Astrocyte (in vitro differentiated cells and primary cell): ENCODE data around the gene ANXA2. TPM values are rescaled to one million over a fixed set of nuclear protein-coding genes. Genes with fewer than 3 reads are reported as not detected.

Source experiments
- DNase-seq: peaks from one replicate; pipeline ENCODE4 v3.0.0-alpha.2; 2010; ENCODE audit warnings: low read depth
- FAIRE-seq: peaks from 2 replicates; lab custom pipeline; 2011; peaks lifted over from hg19 to GRCh38; lab: Jason Lieb, UNC
- H2AFZ ChIP-seq: 2 replicates; pipeline ENCODE4 v1.6.0; 2012; ENCODE audit warnings: low read depth, low read length, inconsistent platforms
- H3K27ac ChIP-seq: 2 replicates; pipeline ENCODE4 v1.5.1; 2011; ENCODE audit warnings: low read depth, low read length, inconsistent platforms
- H3K27me3 ChIP-seq: 2 replicates; pipeline ENCODE4 v1.6.0; 2011; ENCODE audit warnings: low read length, inconsistent platforms; ENCODE audit not compliant: insufficient read depth
- H3K36me3 ChIP-seq: 2 replicates; pipeline ENCODE4 v1.5.1; 2011; ENCODE audit warnings: low read length, inconsistent platforms; ENCODE audit not compliant: insufficient read depth
- H3K4me1 ChIP-seq: 2 replicates; pipeline ENCODE4 v1.5.1; 2011; ENCODE audit warnings: low read length, inconsistent platforms; ENCODE audit not compliant: insufficient read depth
- H3K4me2 ChIP-seq: 2 replicates; pipeline ENCODE4 v1.6.0; 2012; ENCODE audit warnings: low read length, inconsistent platforms
- H3K4me3 ChIP-seq: 2 replicates; pipeline ENCODE4 v1.5.1; 2011; ENCODE audit warnings: low read depth, mild to moderate bottlenecking, low read length, inconsistent platforms; ENCODE audit not compliant: insufficient read depth
- H3K79me2 ChIP-seq: 2 replicates; pipeline ENCODE4 v1.6.0; 2012; ENCODE audit warnings: mild to moderate bottlenecking, low read length, inconsistent platforms; ENCODE audit not compliant: insufficient read depth
- H3K9ac ChIP-seq: 2 replicates; pipeline ENCODE4 v1.6.0; 2012; ENCODE audit warnings: mild to moderate bottlenecking, low read length, inconsistent platforms
- H3K9me3 ChIP-seq: 2 replicates; pipeline ENCODE4 v1.5.1; 2012; ENCODE audit warnings: low read depth, mild to moderate bottlenecking, low read length, inconsistent platforms; ENCODE audit not compliant: insufficient read depth
- H4K20me1 ChIP-seq: 2 replicates; pipeline ENCODE4 v1.6.0; 2012; ENCODE audit warnings: low read length, inconsistent platforms; ENCODE audit not compliant: insufficient read depth
- H3K27ac Mint-ChIP-seq: one replicate; pipeline ENCODE4 v1.8.0; 2021; ENCODE audit warnings: mild to moderate bottlenecking, mixed read lengths; ENCODE audit not compliant: unreplicated experiment
- H3K27me3 Mint-ChIP-seq: one replicate; pipeline ENCODE4 v1.8.0; 2021; ENCODE audit warnings: low read depth, mixed read lengths; ENCODE audit not compliant: unreplicated experiment
- H3K36me3 Mint-ChIP-seq: one replicate; pipeline ENCODE4 v1.8.0; 2021; ENCODE audit warnings: low read depth, mixed read lengths; ENCODE audit not compliant: unreplicated experiment
- H3K4me1 Mint-ChIP-seq: one replicate; pipeline ENCODE4 v1.8.0; 2021; ENCODE audit warnings: low read depth, mixed read lengths; ENCODE audit not compliant: unreplicated experiment
- H3K4me3 Mint-ChIP-seq: one replicate; pipeline ENCODE4 v1.8.0; 2021; ENCODE audit warnings: mild to moderate bottlenecking, moderate library complexity, mixed read lengths; ENCODE audit not compliant: unreplicated experiment
- H3K9me3 Mint-ChIP-seq: one replicate; pipeline ENCODE4 v1.8.0; 2021; ENCODE audit warnings: mild to moderate bottlenecking, mixed read lengths; ENCODE audit not compliant: unreplicated experiment
- CTCF ChIP-seq: IDR thresholded peaks from 2 replicates; pipeline ENCODE4 v1.5.1; 2011; ENCODE audit warnings: low read depth, mild to moderate bottlenecking, inconsistent platforms, low read length, moderate library complexity; ENCODE audit not compliant: insufficient read depth
- EZH2 ChIP-seq: IDR thresholded peaks from 2 replicates; pipeline ENCODE4 v1.6.1; 2012; ENCODE audit warnings: mild to moderate bottlenecking, low read length, inconsistent platforms; ENCODE audit not compliant: insufficient read depth
- total RNA-seq: library from RNA; stranded (reverse); gene quantifications from 2 replicates; pipeline ENCODE4 v1.2.1, GENCODE V29; 2021

The ANXA2 gene
- total RNA-seq, 1 donor from 2014 or later = 2,599 TPM

- FAIRE-seq = peak; percentile 32
- peak; percentile 63 for DNase-seq
- H3K79me2 ChIP-seq = peaks cover 6% of the 10 kb centered on the region
- H3K9me3 ChIP-seq = no peaks in the 10 kb centered on the region
- Mint-ChIP-seq H3K4me3 (no peak overlapping the region), H3K9me3 (no peaks in the 10 kb centered on the region), H3K27ac (no peak overlapping the region), H3K27me3 (no peaks in the 10 kb centered on the region), H3K36me3 (no peaks in the 10 kb centered on the region), H3K4me1 (peaks cover 7% of the 10 kb centered on the region)
- no peak overlapping the region for H2AFZ ChIP-seq
- H3K4me1 ChIP-seq = peaks cover 6% of the 10 kb centered on the region
- peak overlapping the region; percentile 7 for H3K9ac ChIP-seq
- no peak overlapping the region for H3K4me3 ChIP-seq
- no peak overlapping the region for H3K27ac ChIP-seq
- no peak for TF ChIP-seq EZH2
- TF ChIP-seq CTCF = no peak
- H3K4me2 ChIP-seq = peak overlapping the region; percentile 18
- no peaks in the 10 kb centered on the region for H3K36me3 ChIP-seq
- H4K20me1 ChIP-seq = no peaks in the 10 kb centered on the region
- no peaks in the 10 kb centered on the region for H3K27me3 ChIP-seq
These were observed 45.0 kb upstream of the ANXA2 start for GRCh38 chr15:60442763-60443162.

- H3K27me3 Mint-ChIP-seq = no peaks in the 10 kb centered on the region
- no peak for FAIRE-seq
- Histone ChIP-seq H2AFZ (no peak overlapping the region), H3K4me1 (peaks cover 6% of the 10 kb centered on the region), H4K20me1 (no peaks in the 10 kb centered on the region), H3K9me3 (no peaks in the 10 kb centered on the region), H3K27ac (no peak overlapping the region), H3K79me2 (peaks cover 6% of the 10 kb centered on the region), H3K4me3 (no peak overlapping the region), H3K27me3 (no peaks in the 10 kb centered on the region), H3K36me3 (no peaks in the 10 kb centered on the region), H3K9ac (no peak overlapping the region), H3K4me2 (no peak overlapping the region)
- H3K4me3 Mint-ChIP-seq = no peak overlapping the region
- no peak for DNase-seq
- TF ChIP-seq CTCF = no peak
- no peak for TF ChIP-seq EZH2
- no peak overlapping the region for H3K27ac Mint-ChIP-seq
- no peaks in the 10 kb centered on the region for H3K9me3 Mint-ChIP-seq
- peaks cover 7% of the 10 kb centered on the region for H3K4me1 Mint-ChIP-seq
- no peaks in the 10 kb centered on the region for H3K36me3 Mint-ChIP-seq
These were observed 44.4 kb upstream of the ANXA2 start for GRCh38 chr15:60442031-60442650.

- Histone ChIP-seq H3K4me1 (peaks cover 6% of the 10 kb centered on the region), H3K9me3 (no peaks in the 10 kb centered on the region), H3K4me2 (no peak overlapping the region), H3K4me3 (no peak overlapping the region), H4K20me1 (no peaks in the 10 kb centered on the region), H2AFZ (no peak overlapping the region), H3K79me2 (peaks cover 6% of the 10 kb centered on the region), H3K36me3 (no peaks in the 10 kb centered on the region), H3K27me3 (no peaks in the 10 kb centered on the region), H3K27ac (no peak overlapping the region), H3K9ac (no peak overlapping the region)
- H3K4me3 Mint-ChIP-seq = no peak overlapping the region
- TF ChIP-seq CTCF = no peak
- TF ChIP-seq EZH2 = no peak
- DNase-seq (no peak), FAIRE-seq (no peak)
- no peaks in the 10 kb centered on the region for H3K27me3 Mint-ChIP-seq
- H3K4me1 Mint-ChIP-seq = peaks cover 7% of the 10 kb centered on the region
- H3K27ac Mint-ChIP-seq = no peak overlapping the region
- no peaks in the 10 kb centered on the region for H3K36me3 Mint-ChIP-seq
- no peaks in the 10 kb centered on the region for H3K9me3 Mint-ChIP-seq
These were observed 43.5 kb upstream of the ANXA2 start for GRCh38 chr15:60441331-60441730.
